Stimulated activated CD8-positive, alpha-beta memory T cell treated with anti-CD3 and anti-CD28 coated beads, Interleukin-2, amount 100 ng/mL, for 48 hours (primary cell): ENCODE data around the gene OR2Z1.

Experiments used
- DNase-seq, 2 donors: peaks; one replicate each; pipeline ENCODE4 v3.0.0-alpha.2; 2020; ENCODE audit warnings: low read depth in 2 of 2

OR2Z1 gene

GRCh38 chr19:8721334-8721733 is at the start of gene OR2Z1:
Gene OR2Z1 (plus strand): TSS chr19:8721634. CDS start chr19:8731029, 9,395 bp downstream.
- no peak for DNase-seq

GRCh38 chr19:8673276-8673891 is 48.0 kb upstream of the OR2Z1 start:
- DNase-seq: no peak

GRCh38 chr19:8675066-8675465 is 46.4 kb upstream of the OR2Z1 start:
- no peak for DNase-seq

- DNase-seq: no peak
These were observed 43.1 kb upstream of the OR2Z1 start for GRCh38 chr19:8678244-8678807.

- DNase-seq: no peak
These were observed 40.6 kb upstream of the OR2Z1 start for GRCh38 chr19:8680676-8681344.

- no peak for DNase-seq
These were observed 39.9 kb upstream of the OR2Z1 start for GRCh38 chr19:8681345-8682029.

- no peak for DNase-seq
These were observed 39.0 kb upstream of the OR2Z1 start for GRCh38 chr19:8682472-8682871.

GRCh38 chr19:8682931-8683330 is 38.5 kb upstream of the OR2Z1 start:
- DNase-seq: no peak

GRCh38 chr19:8684001-8684902 is 37.2 kb upstream of the OR2Z1 start:
- DNase-seq: no peak

- DNase-seq: no peak
These were observed 34.9 kb upstream of the OR2Z1 start for GRCh38 chr19:8686549-8686948.

GRCh38 chr19:8688930-8689329 is 32.5 kb upstream of the OR2Z1 start:
- no peak for DNase-seq

GRCh38 chr19:8690753-8691539 is 30.5 kb upstream of the OR2Z1 start:
- DNase-seq: no peak

GRCh38 chr19:8695501-8695900 is 25.9 kb upstream of the OR2Z1 start:
- no peak for DNase-seq

GRCh38 chr19:8695911-8696310 is 25.5 kb upstream of the OR2Z1 start:
- DNase-seq: no peak

- DNase-seq: no peak
These were observed 24.4 kb upstream of the OR2Z1 start for GRCh38 chr19:8696993-8697392.

- no peak for DNase-seq
These were observed 23.6 kb upstream of the OR2Z1 start for GRCh38 chr19:8697671-8698432.

- no peak for DNase-seq
These were observed 22.9 kb upstream of the OR2Z1 start, which contains the start of gene ACTL9 for GRCh38 chr19:8698433-8699063. Gene ACTL9 (minus strand): TSS chr19:8698795. CDS start chr19:8698701, 94 bp downstream.

- no peak for DNase-seq
These were observed 21.5 kb upstream of the OR2Z1 start for GRCh38 chr19:8699908-8700307.

- DNase-seq: no peak
These were observed 20.5 kb upstream of the OR2Z1 start for GRCh38 chr19:8700956-8701355.

- DNase-seq: no peak
These were observed 19.1 kb upstream of the OR2Z1 start for GRCh38 chr19:8702350-8702749.
